Measurements from ENCODE around the gene ANXA11. TPM values are rescaled to one million over a fixed set of nuclear protein-coding genes. Genes with fewer than 3 reads are reported as not detected.

ANXA11 gene
- total and polyA plus RNA-seq, 9 of the 15 experiments (the other 6 are each of a cell fraction or from before 2014, with no cell fraction given): 43.6 to 212 (median 109) TPM

GRCh38 chr10:80156216-80156615 lies 49.1 kb downstream of the ANXA11 start (continued):
- TF ChIP-seq CHD7 (IDR thresholded peaks at IDR 0.05; ENCODE audit: low read depth, low read length): no peak
- TF ChIP-seq KDM2B (CRISPR knock-in tag; IDR thresholded peaks at IDR 0.05): no peak
- TF ChIP-seq NCOA4 (IDR thresholded peaks at IDR 0.05; ENCODE audit: partially characterized antibody): no peak
- TF ChIP-seq SIRT6 (IDR thresholded peaks at IDR 0.05; ENCODE audit: low read depth, low read length): no peak
- TF ChIP-seq MCM2 (IDR thresholded peaks at IDR 0.05; ENCODE audit: low read depth): no peak
- no peak for TF ChIP-seq RAD21 (CRISPR knock-in tag; conservative IDR thresholded peaks at IDR 0.05 in 1 of 2, IDR thresholded peaks at IDR 0.05 in 1 of 2)
- no peak for TF ChIP-seq GTF2A2 (tag; IDR thresholded peaks at IDR 0.05)
- TF ChIP-seq NFRKB (IDR thresholded peaks at IDR 0.05; ENCODE audit: low read depth): no peak
- TF ChIP-seq FOXJ2 (tag; IDR thresholded peaks at IDR 0.05): no peak
- no peak for TF ChIP-seq ZBTB12 (CRISPR knock-in tag; IDR thresholded peaks at IDR 0.05)

Data from K562 (cell line).